Transverse colon (tissue), 4 donors: ENCODE measurements around the gene ZFP1. TPM values are rescaled to one million over a fixed set of nuclear protein-coding genes. Genes with fewer than 3 reads are reported as not detected.

Experiments used
- DNase-seq: peaks from one replicate; pipeline ENCODE4 v3.0.0-alpha.2; 2019
- H3K27ac ChIP-seq, 4 donors: fragments of 200-600 bp; sonication (generic); 2 replicates each; pipeline ENCODE4 v1.5.1; 2016 to 2018; ENCODE audit warnings: inconsistent platforms in 4 of 4
- H3K27me3 ChIP-seq: fragments of 200-600 bp; sonication (generic); 2 replicates; pipeline ENCODE4 v1.5.1; 2017; ENCODE audit warnings: inconsistent platforms
- H3K36me3 ChIP-seq, 4 donors: fragments of 200-600 bp; sonication (generic); 2 replicates each; pipeline ENCODE4 v1.5.1; 2017 to 2019; ENCODE audit warnings: inconsistent platforms in 4 of 4
- H3K4me1 ChIP-seq, 4 donors: fragments of 200-600 bp; sonication (generic); 2 replicates each; pipeline ENCODE4 v1.5.1; 2017 to 2020; ENCODE audit warnings: inconsistent platforms in 4 of 4
- H3K4me3 ChIP-seq, 4 donors: fragments of 200-600 bp; sonication (generic); 1 replicate in 1 of 4; 2 replicates in 3 of 4; pipeline versions ENCODE4 v1.5.1 to v1.6.1; 2017 to 2019; ENCODE audit warnings: inconsistent platforms in 4 of 4
- H3K9me3 ChIP-seq, 2 donors: fragments of 200-600 bp; sonication (generic); 2 replicates each; pipeline ENCODE4 v1.5.1; 2017 to 2019; ENCODE audit warnings: inconsistent platforms in 2 of 2
- EP300 ChIP-seq: sonication (generic); formaldehyde crosslinking; IDR thresholded peaks from one replicate; pipeline ENCODE4 v1.6.1; 2017; ENCODE audit warnings: antibody characterized with exemption, low read depth
- POLR2A ChIP-seq: fragments of 450-650 bp; IDR thresholded peaks from one replicate; pipeline ENCODE4 v1.6.1; 2016; ENCODE audit warnings: antibody characterized with exemption, mild to moderate bottlenecking, moderate library complexity
- POLR2AphosphoS5 ChIP-seq, 3 donors: sonication (generic); formaldehyde crosslinking; IDR thresholded peaks; one replicate each; pipeline ENCODE4 v1.6.1; 2016; ENCODE audit warnings: antibody characterized with exemption in 3 of 3
- whole genome bisulfite sequencing, 2 donors: methylation state at CpG; one replicate each; pipeline ENCODE4 v1.1.5; 2018; ENCODE audit warnings: low coverage in 1 of 2; 5-methylcytosine and 5-hydroxymethylcytosine counted together
- in situ Hi-C, 4 donors: fragments of 200-750 bp; cut with MboI; loops; one replicate each; pipeline versions ENCODE4 v1.15.0 to v1.15.1; 2017; ENCODE audit warnings: low sequenced_read_pairs in 3 of 4, low pct_ligation_motif_present in 1 of 4, low pct_unique_long_range_greater_than_20kb in 1 of 4
- intact Hi-C: fragments of 100-400 bp; cut with DNase I; formaldehyde crosslinking; loops from one replicate; pipeline ENCODE4 v1.15.1; 2023; ENCODE audit warnings: low total_unique reads
- total RNA-seq, 4 donors: library from RNA; depleted of rRNA; stranded (reverse); fragments of >200 nt; gene quantifications; one replicate each; pipeline ENCODE4 v1.1.0, GENCODE V29; 2016
- TF ChIP-seq, protein P1 (sequence below), 5 experiments: fragments of 200-600 bp in 3 of 5; fragments of 450-650 bp in 2 of 5; sonication (generic) in 3 of 5; IDR thresholded peaks; 1 replicate in 2 of 5; 2 replicates in 3 of 5; pipeline ENCODE4 v1.5.1; 2016 to 2017; ENCODE audit warnings: antibody characterized with exemption in 5 of 5, inconsistent platforms in 3 of 5, mild to moderate bottlenecking in 2 of 5, moderate library complexity in 1 of 5

The ZFP1 gene
- total RNA-seq, 4 donors from 2014 or later: 1.1 to 56.7 (median 6.3) TPM

DNA sequence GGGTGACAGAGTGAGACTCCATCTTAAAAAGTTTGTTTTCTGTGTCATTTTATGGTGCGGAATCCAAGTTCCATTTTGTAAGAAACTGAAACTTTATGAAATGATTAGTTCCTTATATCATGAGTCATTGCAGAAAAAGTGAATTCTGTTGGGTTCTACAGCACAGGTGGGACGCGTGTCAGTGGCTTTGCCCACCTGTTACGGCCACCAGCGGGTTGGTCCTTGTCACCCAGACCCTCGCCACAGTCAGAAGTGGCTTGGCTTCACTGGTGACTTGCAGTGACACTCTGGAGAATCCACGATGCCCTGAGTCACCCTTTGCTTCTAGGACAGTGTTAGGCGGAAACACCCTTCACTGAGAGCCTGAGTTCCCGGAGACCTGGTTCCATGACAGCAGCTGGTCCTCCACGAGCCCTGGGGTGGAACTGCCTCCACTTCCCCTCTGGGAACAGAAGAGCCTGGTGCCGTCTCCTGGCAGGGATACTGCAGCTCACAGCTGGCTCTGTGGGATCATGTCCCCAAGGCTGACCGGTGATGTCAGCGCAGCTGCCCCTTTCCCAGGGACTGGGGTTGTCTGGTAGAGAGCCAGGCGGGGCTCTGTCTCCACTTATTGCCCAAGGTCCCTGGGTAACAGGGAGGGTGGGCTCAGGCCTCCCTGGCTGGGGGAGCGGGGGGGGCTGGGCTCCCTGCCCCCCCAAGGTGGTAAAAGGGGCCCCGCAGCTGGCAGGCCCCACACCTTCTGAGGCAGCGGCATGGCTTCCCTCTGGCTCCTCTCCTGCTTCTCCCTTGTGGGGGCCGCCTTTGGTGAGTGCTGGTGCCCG lies 70.1 kb downstream of the ZFP1 start, which contains the start of gene CTRB1:
CTRB1 (plus strand) TSS at position 733 of the 821 bp plus-strand sequence; CDS start at position 753, 20 bp downstream.
- H3K4me1 ChIP-seq: no peaks in the 10 kb centered on the region
- 78 to 96% methylated on average over 4 to 18 of the region's 19 CpGs for WGBS, 2 donors
- no peak within 1 kb of the TSS for H3K4me3 ChIP-seq
- TF ChIP-seq, protein P1, sequence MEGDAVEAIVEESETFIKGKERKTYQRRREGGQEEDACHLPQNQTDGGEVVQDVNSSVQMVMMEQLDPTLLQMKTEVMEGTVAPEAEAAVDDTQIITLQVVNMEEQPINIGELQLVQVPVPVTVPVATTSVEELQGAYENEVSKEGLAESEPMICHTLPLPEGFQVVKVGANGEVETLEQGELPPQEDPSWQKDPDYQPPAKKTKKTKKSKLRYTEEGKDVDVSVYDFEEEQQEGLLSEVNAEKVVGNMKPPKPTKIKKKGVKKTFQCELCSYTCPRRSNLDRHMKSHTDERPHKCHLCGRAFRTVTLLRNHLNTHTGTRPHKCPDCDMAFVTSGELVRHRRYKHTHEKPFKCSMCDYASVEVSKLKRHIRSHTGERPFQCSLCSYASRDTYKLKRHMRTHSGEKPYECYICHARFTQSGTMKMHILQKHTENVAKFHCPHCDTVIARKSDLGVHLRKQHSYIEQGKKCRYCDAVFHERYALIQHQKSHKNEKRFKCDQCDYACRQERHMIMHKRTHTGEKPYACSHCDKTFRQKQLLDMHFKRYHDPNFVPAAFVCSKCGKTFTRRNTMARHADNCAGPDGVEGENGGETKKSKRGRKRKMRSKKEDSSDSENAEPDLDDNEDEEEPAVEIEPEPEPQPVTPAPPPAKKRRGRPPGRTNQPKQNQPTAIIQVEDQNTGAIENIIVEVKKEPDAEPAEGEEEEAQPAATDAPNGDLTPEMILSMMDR (IDR thresholded peaks at IDR 0.05): no peak
- TF ChIP-seq POLR2AphosphoS5 (IDR thresholded peaks at IDR 0.05) (no peak), EP300 (no peak), POLR2A (no peak)
- no peaks in the 10 kb centered on the region for H3K36me3 ChIP-seq
- intact Hi-C loops: no loop called here
- H3K27ac ChIP-seq: no peak within 1 kb of the TSS
- no peaks in the 10 kb centered on the region for H3K27me3 ChIP-seq
- DNase-seq: no peak
- in situ Hi-C loops: loop anchor here in 3 of 4 donors (10.0 to 25.0 kb wide), 3 partner anchors 169 to 544 kb away; no protein-coding TSS in a partner anchor
- H3K9me3 ChIP-seq: no peaks in the 10 kb centered on the region

- H3K4me1 ChIP-seq: no peaks in the 10 kb centered on the region
- no peaks in the 10 kb centered on the region for H3K36me3 ChIP-seq
- H3K27me3 ChIP-seq: no peaks in the 10 kb centered on the region
- H3K9me3 ChIP-seq: no peaks in the 10 kb centered on the region
- WGBS, 2 donors: 33 to 64% methylated on average over 1 to 4 of the region's 4 CpGs
- intact Hi-C loops (no loop called here), in situ Hi-C loops (loop anchor here in 3 of 4 donors (10.0 to 25.0 kb wide), 3 partner anchors 168 to 543 kb away; no protein-coding TSS in a partner anchor)
- no peak overlapping the region for H3K4me3 ChIP-seq
- TF ChIP-seq, protein P1 (IDR thresholded peaks at IDR 0.05): no peak
- TF ChIP-seq EP300: no peak
- TF ChIP-seq POLR2A: no peak
- no peak for TF ChIP-seq POLR2AphosphoS5 (IDR thresholded peaks at IDR 0.05)
- H3K27ac ChIP-seq: no peak overlapping the region
- DNase-seq: no peak
Observed at GRCh38 chr16:75219088-75219487, 70.8 kb downstream of the ZFP1 start.

- no peaks in the 10 kb centered on the region for H3K4me1 ChIP-seq
- WGBS, 2 donors: 33 to 62% methylated on average over 1 to 5 of the region's 5 CpGs
- no peaks in the 10 kb centered on the region for H3K9me3 ChIP-seq
- H3K36me3 ChIP-seq: no peaks in the 10 kb centered on the region
- TF ChIP-seq, protein P1 (IDR thresholded peaks at IDR 0.05): no peak
- no peak for TF ChIP-seq POLR2A
- TF ChIP-seq POLR2AphosphoS5 (IDR thresholded peaks at IDR 0.05): no peak
- no peak for TF ChIP-seq EP300
- H3K27ac ChIP-seq: no peak overlapping the region
- H3K27me3 ChIP-seq: peaks cover 7% of the 10 kb centered on the region
- no peak for DNase-seq
- intact Hi-C loops (no loop called here), in situ Hi-C loops (loop anchor here (5.0 to 25.0 kb wide), 4 partner anchors 167 to 542 kb away; no protein-coding TSS in a partner anchor)
- no peak overlapping the region for H3K4me3 ChIP-seq
Observed at GRCh38 chr16:75219838-75220237, 71.5 kb downstream of the ZFP1 start.

Other genes starting within 250 kb of the ZFP1 start
- 100 to 1,000 TPM in 1 of 4 donors, 10 to 100 TPM in 3; 29.1 to 112 (median 42.6) TPM for gene WDR59, start 163.4 kb upstream of the ZFP1 start, total RNA-seq
- gene ZNRF1, start 149.5 kb upstream of the ZFP1 start, total RNA-seq: 10 to 100 TPM; 28.5 to 58.4 (median 40.4) TPM
- gene LDHD, start 31.7 kb upstream of the ZFP1 start, total RNA-seq: 100 to 1,000 TPM in 2 of 4 donors, 10 to 100 TPM in 2; 38.4 to 198 (median 104) TPM
- not detected for gene CTRB2, start 58.6 kb downstream of the ZFP1 start, total RNA-seq
- not detected for gene CTRB1, start 70.5 kb downstream of the ZFP1 start, total RNA-seq
- gene BCAR1, start 103.1 kb downstream of the ZFP1 start, total RNA-seq: 100 to 1,000 TPM; 125 to 201 (median 154) TPM